HG02973 (cell line): Measurements from ENCODE around the gene TSPAN33.
A peak's percentile ranks its signal among the peaks of the same experiment; 100 is the strongest.
"Not testable (repeated sequence)": the region's sequence is repeated elsewhere in the genome, so short reads cannot be mapped to it uniquely, and the experiment has no call there.

Experiments used
- ATAC-seq: cut with Tn5 transposase; IDR thresholded peaks from one replicate; pipeline ENCODE4 v1.9.1; 2021; ENCODE audit warnings: moderate library complexity; ENCODE audit not compliant: unreplicated experiment

Gene TSPAN33

GRCh38 chr7:129144095-129144833, at the start of gene TSPAN33:
TSPAN33 (plus strand) TSS chr7:129144707; CDS start chr7:129144981, 274 bp downstream.
- ATAC-seq: peak; percentile 74

- peak; percentile 87 for ATAC-seq
Observed at GRCh38 chr7:129095258-129095657, 49.2 kb upstream of the TSPAN33 start.

GRCh38 chr7:129098409-129099084, 46.0 kb upstream of the TSPAN33 start:
- no peak for ATAC-seq

- no peak for ATAC-seq
Observed at GRCh38 chr7:129100827-129101166, 43.7 kb upstream of the TSPAN33 start.

- no peak for ATAC-seq
Observed at GRCh38 chr7:129101746-129102145, 42.8 kb upstream of the TSPAN33 start.

GRCh38 chr7:129103561-129104324, 40.8 kb upstream of the TSPAN33 start:
- ATAC-seq: no peak

GRCh38 chr7:129108581-129108980, 35.9 kb upstream of the TSPAN33 start:
- ATAC-seq: no peak

GRCh38 chr7:129110258-129110981, 34.1 kb upstream of the TSPAN33 start:
- no peak for ATAC-seq

GRCh38 chr7:129110982-129111376, 33.5 kb upstream of the TSPAN33 start:
- ATAC-seq: no peak

GRCh38 chr7:129115676-129116075, 28.8 kb upstream of the TSPAN33 start:
- no peak for ATAC-seq

- no peak for ATAC-seq
Observed at GRCh38 chr7:129118182-129118581, 26.3 kb upstream of the TSPAN33 start.

- ATAC-seq: no peak
Observed at GRCh38 chr7:129118976-129119375, 25.5 kb upstream of the TSPAN33 start.

GRCh38 chr7:129121501-129122077, 22.9 kb upstream of the TSPAN33 start:
- not testable (repeated sequence) for ATAC-seq

- peak; percentile 47 for ATAC-seq
Observed at GRCh38 chr7:129122078-129122750, 22.3 kb upstream of the TSPAN33 start.

- ATAC-seq: peak; percentile 68
Observed at GRCh38 chr7:129122751-129123509, 21.6 kb upstream of the TSPAN33 start.

GRCh38 chr7:129123510-129123857, 21.0 kb upstream of the TSPAN33 start:
- peak; percentile 14 for ATAC-seq

- no peak for ATAC-seq
Observed at GRCh38 chr7:129126314-129126713, 18.2 kb upstream of the TSPAN33 start.

- no peak for ATAC-seq
Observed at GRCh38 chr7:129127154-129127553, 17.4 kb upstream of the TSPAN33 start.

- no peak for ATAC-seq
Observed at GRCh38 chr7:129127601-129128000, 16.9 kb upstream of the TSPAN33 start.
